NCI-H526 (cell line): ENCODE data around the gene STARD9.
"Not testable (repeated sequence)": the region's sequence is repeated elsewhere in the genome, so short reads cannot be mapped to it uniquely, and the experiment has no call there.

Experiments used
- DNase-seq, 2 experiments: peaks; one replicate each; lab custom pipeline; 2025; lab: John Stamatoyannopoulos, UW

The STARD9 gene

GRCh38 chr15:42575188-42576039 lies at the start of gene STARD9:
Gene STARD9, plus strand, starts transcription at chr15:42575606. Its CDS starts 110 bp downstream, at chr15:42575716.
- DNase-seq = peak; percentile 96 to 99

GRCh38 chr15:42528970-42529369 lies 46.4 kb upstream of the STARD9 start:
- DNase-seq = no peak

GRCh38 chr15:42533246-42533645 lies 42.2 kb upstream of the STARD9 start:
- no peak for DNase-seq

GRCh38 chr15:42544853-42545629 lies 30.4 kb upstream of the STARD9 start:
- DNase-seq = no peak

GRCh38 chr15:42547918-42548248 lies 27.5 kb upstream of the STARD9 start:
- DNase-seq = peak in 1 of 2 experiments; percentile 61

GRCh38 chr15:42548249-42549031 lies 27.0 kb upstream of the STARD9 start, which contains the start of the genes HAUS2 and LRRC57:
Gene HAUS2, plus strand, starts transcription at chr15:42548838. Its CDS starts 35 bp downstream, at chr15:42548873.
Gene LRRC57, minus strand, starts transcription at chr15:42548793. Its CDS starts 359 bp downstream, at chr15:42548434.
- peak; percentile 82 to 96 for DNase-seq

- peak; percentile 69 to 74 for DNase-seq
Observed at GRCh38 chr15:42549032-42549491, 26.3 kb upstream of the STARD9 start.

GRCh38 chr15:42549741-42550392 lies 25.5 kb upstream of the STARD9 start:
- no peak for DNase-seq

- no peak for DNase-seq
Observed at GRCh38 chr15:42553554-42553953, 21.9 kb upstream of the STARD9 start.

- not testable (repeated sequence) for DNase-seq
Observed at GRCh38 chr15:42556550-42557207, 18.7 kb upstream of the STARD9 start.

- no peak for DNase-seq
Observed at GRCh38 chr15:42558739-42559138, 16.7 kb upstream of the STARD9 start.

GRCh38 chr15:42576040-42576594 lies 711 bp downstream of the STARD9 start:
- DNase-seq = no peak

GRCh38 chr15:42576776-42577175 lies 1.4 kb downstream of the STARD9 start:
- no peak for DNase-seq

GRCh38 chr15:42577514-42578031 lies 2.2 kb downstream of the STARD9 start:
- peak in 1 of 2 experiments; percentile 1 for DNase-seq

- DNase-seq = no peak
Observed at GRCh38 chr15:42578984-42579537, 3.7 kb downstream of the STARD9 start.

- peak; percentile 75 to 96 for DNase-seq
Observed at GRCh38 chr15:42581272-42581730, 5.9 kb downstream of the STARD9 start.

- no peak for DNase-seq
Observed at GRCh38 chr15:42582569-42583375, 7.4 kb downstream of the STARD9 start.

- no peak for DNase-seq
Observed at GRCh38 chr15:42584031-42584765, 8.8 kb downstream of the STARD9 start.
